GM18870 (cell line): Measurements from ENCODE around the gene GALNS.

Experiments used
- ATAC-seq: cut with Tn5 transposase; IDR thresholded peaks from one replicate; pipeline ENCODE4 v1.9.1; 2021; ENCODE audit warnings: moderate library complexity; ENCODE audit not compliant: unreplicated experiment

The GALNS gene

DNA sequence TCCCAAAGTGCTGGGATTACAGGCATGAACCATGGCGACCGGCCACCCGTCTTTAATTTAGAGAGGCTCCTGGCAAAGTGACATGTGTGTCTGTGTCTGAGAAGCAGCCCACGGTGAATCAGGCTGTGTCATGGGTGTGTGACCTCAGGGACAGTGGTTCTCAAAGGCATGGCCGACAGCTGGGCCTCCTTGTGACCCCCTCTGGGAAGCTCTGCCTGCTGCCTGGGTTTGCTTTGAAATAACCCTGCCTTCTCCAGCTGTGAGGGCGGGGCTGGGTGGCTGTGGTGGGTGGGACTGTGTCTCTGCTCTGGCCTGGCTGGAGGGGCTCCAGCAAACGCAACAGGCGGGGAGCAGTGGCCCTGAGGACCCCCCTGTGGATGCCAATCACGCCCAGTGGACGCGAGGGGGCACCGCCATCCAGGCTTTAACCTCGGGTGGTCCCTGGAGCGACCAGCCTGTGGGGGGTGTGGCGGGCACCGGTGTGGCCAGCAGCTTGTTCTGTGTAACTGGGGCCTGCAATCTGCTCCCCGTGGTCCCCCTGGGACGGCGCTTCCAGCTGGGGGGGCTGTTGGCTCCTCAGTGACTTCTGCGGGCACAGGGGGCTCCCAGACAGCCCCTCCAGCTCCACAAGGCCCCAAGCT lies 36.2 kb downstream of the GALNS start:
- ATAC-seq = no peak

DNA sequence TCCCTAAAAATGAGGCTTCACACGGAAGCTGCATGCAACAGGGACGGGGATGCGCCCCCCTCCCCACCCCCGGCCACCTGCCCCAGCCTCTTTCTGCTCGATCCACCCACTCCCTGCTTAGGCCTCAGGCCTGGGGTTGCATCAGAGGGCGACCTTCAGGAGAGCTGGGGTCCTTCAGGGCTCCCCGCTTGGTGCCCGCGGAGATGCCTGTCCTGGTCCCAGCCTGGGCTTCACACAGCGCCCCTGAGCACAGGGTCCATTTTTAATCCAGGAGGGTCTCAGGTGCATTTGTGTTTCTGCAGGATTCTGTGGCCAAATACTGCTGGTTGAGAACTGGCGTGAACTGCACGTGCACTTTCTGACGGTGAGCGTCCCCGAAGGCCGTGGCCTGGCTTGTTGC lies 37.6 kb downstream of the GALNS start:
- ATAC-seq = no peak

DNA sequence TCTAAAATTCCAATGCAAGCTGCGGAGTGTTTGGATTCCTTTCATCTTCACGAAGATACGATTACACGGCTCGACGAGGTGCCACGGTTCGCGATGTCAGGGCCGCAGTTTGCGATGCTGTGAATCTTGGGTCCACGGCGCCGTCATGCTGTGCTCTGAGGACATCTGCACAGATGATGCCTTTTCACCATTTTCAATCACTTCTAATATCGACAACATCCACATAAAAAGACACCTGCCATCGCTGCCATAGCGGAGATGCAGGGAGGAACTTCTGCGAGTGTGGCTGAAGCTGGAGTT lies 38.2 kb downstream of the GALNS start:
- no peak for ATAC-seq

DNA sequence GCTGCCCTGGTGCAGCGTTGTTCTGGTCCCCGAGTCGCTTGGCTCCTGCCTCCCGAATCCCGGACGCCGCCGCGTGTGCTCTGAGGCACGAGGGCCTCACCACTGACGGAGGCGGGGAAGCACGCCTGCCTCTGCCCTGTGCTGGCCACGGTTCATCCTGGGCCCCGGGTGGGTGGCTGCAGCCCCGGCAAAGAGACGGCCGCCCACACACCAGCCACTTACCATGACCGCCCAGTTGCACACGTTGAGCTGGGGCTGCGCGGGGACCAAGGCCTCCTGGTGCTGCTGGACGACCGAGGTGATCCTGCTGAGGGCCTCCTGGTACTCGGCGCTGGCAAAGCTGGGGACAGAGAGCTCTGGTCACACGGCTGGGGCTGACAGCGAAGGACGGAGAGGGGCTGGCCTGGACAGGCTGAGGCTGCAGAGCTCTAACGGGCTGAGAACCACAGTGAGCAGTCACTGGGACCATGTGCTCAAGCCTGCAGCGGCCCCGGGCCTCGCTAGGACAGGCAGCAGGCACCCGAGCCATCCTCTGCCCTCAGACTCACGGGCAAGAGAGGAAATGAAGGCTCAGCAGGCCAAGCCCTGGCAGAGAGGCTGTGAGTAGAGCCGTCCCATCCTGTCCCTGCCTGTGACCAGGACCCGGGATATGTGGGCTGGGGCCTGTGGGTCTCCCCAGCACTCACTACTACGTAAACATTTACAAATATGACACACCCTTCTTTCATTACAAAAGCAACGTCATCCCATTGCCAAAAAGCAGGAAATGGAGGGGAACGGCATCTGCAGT lies 38.8 kb downstream of the GALNS start:
- no peak for ATAC-seq

DNA sequence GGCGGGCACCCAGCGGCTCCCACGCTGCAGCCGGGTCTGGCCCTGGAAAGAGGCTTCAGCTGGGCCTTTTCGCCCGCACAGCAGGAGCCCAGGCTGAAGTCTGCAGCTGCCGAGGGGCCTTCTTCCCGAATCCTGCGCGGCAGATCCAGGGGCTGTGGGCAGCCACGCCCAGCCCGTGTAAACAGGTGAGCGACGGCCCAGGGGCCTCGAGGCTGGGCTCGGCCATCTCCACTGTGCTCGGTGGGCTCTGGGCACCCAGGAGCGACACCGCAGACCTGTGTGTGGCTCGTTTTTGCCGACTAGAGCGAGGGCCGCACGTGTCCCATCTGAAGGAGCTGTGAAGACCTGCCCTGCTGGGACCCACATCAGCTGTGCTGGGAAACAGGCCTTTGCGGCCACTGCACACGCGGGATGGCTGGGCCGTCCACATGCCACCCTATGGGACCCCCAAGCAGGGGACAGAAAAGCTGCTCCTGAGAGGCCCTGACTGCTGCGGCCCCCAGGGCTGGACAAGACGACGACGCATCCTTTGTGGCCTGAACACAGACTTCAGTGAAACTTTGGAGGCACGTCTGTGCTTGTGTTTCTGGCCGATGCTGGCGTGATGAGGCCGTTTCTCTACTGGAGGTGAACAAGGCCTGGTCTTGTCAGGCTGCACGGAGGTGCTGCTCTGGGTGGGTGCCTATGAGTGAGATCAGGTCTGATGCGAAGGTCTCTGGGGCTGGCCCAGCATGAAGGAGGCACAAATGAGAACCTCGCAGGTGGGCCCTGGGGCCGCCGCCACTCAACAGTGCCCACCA lies 39.8 kb downstream of the GALNS start:
- no peak for ATAC-seq

DNA sequence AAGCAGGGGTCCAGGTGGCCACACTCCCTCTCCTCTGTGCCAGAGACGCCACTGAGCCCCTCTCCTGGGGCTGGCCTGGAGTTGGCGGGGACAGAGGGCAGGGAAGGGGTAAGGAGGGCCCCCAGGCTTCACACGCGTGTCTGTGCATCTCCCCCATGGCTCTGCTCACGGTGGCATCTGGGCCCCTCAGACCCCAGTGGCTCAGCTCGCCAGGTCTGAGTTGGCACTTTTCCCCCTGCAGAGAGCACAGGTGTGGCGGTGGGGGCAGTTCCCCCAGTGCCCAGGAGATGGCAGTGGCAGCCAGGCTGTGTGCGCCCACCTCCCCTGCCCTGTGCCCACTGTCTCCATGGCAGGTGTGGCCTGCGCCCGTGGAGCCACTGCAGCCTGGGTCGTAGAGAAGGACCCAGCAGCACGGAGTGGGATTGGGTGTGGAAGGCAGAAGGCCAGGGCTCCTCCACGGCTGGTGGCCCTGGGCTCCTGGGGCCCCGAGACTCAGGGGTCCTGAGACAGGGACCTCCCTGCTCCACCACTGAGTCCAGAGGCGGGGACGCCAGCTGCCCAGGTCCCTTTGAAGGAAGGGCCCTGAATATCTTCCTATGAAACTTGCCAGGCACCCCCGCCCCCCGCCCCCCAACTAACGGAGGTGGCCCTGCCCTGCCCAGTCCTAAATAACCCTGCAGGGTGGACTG lies 40.7 kb downstream of the GALNS start:
- ATAC-seq = no peak

DNA sequence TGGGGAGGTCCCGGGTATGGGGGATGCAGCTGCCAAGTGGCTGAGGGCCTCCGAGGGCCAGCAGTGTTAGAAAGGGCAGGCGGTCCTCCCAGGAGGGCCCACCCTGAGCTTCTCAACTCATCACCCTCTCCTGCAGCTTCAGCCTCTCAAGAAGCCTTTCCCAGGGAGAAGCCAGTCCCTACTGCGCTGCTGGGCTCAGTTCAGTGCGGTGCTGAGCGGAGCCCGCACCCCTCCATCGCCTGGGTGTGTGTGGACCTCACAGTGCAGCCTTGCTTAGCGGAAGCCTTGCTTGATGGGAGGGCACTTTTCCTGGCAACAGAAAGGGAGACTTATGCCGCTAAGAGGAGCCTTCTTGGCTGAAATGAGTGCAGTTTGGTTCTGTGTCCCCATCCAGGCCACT lies 41.5 kb downstream of the GALNS start:
- ATAC-seq = no peak

DNA sequence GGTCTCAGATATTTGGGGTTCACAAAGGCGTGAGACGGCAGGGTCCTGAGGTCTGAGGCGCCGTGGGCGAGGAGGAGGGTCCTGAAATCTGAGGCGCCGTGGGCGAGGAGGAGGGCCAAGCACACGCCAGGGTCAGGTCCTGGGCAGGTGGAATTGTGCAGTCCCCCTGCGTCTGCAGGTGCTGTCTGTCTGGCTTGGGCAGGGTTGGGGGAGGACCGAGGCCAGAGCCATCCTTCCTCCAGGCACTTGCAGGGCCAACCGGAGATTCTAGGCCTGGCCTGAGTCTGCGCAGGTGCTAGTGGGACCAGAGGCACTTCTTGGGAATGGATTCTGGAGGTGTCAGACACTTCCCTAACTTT lies 42.6 kb downstream of the GALNS start:
- ATAC-seq = no peak

DNA sequence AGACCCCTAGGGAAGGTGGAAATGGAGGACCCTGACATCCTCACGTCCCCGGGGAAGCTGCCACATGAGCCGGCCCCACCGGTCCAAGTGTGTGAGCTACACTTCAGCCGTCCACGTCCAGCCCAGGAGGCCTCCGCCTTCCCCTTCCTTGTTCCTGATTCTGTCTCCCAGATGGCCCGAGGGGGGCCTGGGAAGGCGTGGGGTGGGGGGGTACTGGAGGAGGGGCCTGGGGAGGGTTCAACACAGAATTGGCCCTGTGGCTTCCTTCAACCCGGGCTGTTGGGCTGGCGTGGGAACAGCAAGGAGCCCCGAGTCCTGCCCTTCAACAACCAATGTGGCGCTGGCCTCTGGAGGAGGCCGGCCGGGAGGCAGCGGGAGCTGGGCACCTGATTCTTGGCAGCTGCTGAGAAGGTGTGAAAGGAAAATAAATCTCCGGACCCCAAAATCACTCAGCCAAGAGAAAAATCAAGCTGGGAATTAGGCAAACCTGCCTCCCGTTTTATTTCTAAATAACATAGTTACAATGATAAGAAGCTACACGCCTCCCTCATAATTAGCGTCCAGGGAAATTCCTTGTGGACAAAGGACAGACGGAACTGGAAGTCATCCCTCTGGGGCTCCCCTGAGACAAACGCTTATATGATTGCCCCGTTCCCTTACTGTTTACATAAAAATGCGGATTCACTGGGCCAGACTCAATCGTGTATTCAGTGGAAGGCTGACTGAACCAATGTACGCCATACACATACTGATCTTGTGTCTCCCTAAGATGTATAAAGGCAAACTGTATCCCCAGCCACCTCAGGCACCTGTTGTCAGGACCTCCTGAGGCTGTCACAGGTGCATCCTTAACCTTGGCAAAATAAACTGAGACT lies 43.2 kb downstream of the GALNS start:
- ATAC-seq = no peak

DNA sequence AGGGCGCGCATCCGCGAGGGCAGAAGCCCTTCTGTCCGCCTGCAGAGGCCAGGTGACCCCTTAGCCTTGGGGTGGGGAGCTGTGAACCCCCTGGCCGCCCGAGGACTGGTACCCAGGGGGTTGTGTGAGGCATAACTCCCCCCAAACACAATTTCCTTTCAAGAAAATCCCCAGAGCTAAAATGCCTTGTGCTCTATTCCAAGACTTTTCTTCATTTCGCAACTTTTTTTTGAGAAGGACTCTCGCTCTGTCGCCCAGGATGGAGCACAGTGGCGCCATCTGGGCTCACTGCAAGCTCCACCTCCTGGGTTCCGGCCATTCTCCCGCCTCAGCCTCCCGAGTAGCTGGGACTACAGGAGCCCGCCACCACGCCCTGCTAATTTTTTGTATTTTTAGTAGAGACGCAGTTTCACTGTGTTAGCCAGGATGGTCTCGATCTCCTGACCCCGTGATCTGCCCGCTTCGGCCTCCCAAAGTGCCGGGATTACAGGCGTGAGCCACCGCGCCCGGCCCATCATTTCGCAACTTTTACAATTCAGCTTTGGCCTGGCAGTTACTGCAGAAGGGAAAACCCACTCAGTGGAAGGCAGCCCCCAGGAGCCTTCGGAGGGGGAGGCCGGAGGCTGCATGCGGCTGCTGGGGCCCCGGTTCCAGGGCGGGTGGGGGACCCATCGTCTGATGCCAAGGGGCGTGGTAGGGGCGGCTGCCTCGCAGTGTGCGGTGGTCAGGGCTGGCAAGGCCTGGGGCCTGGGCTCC lies 44.1 kb downstream of the GALNS start:
- ATAC-seq = no peak

DNA sequence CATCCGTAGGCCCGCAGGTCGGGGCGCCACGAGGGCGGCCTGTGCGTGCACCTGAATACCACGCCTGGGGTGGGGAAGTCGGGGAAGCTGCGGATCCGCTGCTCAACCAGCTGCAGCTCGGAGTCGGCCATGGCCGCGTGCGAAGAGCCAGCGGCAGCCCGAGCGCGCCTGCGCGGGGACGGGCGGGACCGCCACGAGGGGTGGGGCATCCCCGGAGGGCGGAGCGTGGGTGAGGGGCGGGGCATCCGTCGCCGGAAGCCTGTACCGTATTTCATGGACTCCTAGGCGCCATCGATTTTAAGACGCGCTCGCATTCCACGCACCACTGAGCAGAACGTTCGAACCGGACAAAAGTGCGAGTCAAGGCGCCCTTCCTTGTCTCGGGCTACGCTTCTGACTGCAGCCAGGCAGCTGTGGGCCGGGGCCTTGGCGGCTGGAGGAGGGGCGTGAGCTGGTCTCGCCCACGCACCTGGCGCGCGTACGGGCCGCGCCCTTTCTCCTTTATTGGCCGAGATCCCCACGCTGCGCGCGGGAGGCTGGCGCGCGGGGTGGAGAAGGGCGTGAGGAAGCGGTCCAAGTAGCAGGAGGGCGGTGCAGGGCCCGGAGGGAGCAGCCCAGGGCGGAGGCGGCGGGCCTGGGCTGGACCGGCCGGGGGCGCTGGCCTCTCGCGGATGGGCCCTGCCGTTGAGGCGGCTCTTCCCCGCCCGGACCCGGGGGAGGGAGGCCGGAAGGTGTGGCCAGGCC lies 44.8 kb downstream of the GALNS start, which contains the start of gene APRT:
Gene APRT, minus strand, starts transcription at position 160 of the 744 bp plus-strand sequence. Its CDS starts 29 bp downstream, at position 131.
- ATAC-seq = peak; percentile 53

DNA sequence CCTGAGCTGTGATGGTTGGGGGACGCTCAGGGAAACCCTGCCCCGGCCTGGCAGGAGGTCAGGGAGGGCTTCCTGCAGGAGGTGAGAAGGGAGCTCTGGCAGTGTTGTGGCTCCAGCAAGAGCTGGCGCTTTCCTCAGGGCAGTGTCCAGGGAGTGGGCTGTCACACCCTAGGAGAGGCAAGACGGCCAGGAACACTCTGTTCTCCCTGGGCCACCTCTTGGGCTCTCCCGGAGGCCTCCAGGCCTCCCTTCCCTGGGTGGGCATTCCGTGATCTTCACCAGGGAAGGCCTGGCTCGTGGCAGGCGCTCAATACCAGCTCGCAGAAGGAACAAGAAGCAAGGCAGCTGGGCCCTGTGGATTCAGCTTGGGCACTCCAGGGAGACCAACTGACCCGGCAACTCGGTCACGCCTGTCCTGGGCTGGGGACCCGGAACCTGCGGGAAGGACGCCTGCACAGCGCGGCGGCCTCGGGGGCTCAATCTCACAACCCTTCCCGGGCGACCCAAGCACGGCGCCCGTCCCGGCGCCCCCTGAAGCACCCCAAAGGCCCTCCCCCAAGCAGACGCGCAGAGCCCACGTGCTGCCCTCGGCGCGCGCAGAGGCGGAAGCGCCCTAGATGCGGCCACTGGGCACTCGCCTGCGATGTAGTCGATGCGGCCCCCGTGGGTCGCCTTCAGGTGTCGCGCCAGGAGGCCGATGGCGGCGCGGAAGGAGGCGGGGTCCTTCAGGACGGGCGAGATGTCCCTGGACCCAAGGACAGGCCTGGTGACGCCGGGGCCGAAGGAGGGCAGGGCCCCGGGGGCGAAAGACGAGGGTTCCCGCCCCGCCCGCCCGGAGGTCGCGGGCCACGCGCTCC lies 45.6 kb downstream of the GALNS start:
- ATAC-seq = peak; percentile 33

DNA sequence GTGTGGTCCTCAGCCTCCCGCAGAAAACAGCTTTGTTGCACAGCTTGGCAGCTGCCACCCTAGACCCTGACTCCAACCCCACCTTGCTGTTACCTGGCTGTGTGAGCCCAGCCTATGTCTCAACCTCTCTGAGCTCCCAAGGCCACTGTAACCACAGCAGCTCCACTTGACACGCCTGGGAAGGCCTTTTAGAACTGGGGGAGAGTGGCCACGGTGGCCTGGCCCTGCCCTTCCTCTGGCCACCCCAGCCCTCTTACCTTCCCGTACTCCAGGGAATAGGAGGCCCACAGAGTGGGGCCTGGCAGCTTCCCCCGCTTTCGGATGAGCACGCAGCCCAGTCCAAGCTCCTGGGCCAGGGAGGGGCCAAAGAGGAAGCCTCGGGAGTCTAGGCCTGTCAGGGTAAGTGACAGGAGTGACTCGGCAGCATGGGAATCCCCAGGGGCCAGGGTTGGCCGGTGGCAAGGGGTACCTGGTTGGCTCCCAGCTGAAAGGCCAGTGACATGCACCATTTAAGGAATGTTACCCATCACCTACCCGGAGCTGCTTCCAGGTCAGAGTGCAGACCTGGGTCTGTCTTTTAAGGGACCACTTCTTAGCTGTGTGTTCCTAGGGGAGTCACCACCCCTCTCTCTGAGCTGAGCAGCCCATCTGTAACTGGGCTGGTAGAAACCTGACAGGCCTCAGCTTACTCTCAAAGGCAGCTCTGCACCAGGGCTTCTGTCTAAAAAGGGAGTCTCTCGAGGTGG lies 46.4 kb downstream of the GALNS start:
- ATAC-seq = no peak

DNA sequence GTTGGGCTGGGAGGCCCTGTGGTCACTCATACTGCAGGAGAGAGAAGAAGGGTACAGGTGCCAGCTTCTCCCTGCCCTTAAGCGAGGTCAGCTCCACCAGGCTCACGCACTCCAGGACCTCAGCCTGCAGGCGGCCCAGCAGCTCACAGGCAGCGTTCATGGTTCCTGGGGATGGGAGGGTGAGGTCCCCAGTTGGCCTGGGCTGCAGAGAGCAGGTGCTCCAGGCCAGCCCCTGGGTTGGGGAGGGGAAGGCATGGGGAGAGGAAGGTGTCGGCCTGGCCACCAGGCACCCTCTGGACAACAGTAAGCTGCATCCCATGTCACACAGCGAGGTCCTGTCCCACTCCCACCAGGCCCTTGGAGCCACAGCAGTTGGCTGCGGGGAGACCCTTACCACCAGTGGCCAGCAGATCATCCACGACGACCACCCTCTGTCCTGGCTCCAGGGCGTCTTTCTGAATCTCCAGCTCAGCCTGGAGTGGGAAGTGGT lies 47.0 kb downstream of the GALNS start:
- no peak for ATAC-seq

DNA sequence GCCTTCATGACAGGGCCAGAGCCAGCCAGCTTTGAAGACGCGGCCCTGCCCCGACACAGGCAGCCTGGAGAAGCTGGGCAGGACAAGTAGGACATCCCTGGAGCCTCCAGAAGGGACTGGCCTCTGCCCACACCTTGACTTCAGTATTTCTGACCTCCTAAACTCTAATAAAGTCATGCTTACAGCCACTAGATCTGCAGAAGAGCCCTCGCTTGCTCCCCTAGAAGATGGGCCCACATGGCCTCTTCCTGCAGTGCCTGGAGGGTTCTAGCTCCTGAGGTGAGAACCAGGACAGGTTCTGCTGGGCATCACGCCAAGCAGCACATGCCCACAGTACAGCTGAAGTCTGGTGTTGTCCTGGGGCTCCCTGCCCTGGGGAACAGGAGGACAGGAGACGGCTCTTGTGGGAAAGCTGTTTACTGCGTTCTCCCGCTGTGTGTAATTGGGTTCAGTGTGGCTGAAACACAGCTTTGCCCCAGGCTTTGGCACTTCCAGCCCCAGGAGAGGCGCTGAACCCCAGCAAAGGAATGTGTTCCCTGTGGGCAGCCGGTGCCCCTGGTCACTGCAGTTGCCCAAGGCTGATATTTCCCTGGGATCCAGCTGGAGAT lies 47.6 kb downstream of the GALNS start:
- no peak for ATAC-seq

DNA sequence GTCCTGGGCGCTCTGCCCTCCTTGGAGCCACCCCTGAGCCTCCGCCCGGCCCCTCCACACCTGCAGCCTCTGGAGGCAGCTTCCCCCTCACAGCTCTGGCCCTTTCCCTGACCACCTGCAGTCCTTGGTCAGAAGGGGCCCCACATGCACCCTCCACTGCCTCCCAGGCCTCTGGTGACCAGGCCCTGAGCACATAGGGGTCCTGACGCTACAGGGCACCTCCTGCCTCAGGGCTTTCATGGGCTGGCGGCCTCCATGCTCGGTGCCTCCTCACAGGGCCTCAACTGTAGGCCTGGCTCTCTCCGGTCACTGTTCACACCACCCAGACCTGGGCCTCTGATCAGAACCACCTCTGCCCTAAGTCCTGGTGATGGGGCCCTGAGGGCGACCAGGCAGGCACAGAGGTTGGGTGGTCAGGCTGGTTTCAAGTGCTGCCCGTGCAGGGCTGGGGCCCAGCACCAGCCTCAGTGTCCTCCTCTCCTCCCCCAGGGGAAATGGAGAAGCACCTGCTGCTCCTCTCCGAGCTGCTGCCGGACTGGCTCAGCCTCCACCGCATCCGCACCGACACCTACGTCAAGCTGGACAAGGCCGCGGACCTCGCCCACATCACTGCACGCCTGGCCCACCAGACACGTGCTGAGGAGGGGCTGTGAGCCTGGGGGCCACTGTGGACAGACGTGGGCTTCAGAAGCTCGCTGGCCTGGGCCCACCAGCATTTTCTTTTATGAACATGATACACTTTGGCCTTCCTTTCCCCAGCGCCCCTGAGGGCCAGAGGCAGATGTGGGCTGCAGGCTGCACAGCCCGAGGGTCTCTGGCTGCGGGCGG lies 48.9 kb downstream of the GALNS start:
- no peak for ATAC-seq
